CD14-positive monocyte (primary cell): ENCODE measurements around the gene MRPL34. TPM values are rescaled to one million over a fixed set of nuclear protein-coding genes. Genes with fewer than 3 reads are reported as not detected.

ENCODE experiments used
- DNase-seq, 3 donors: peaks; one replicate each; pipeline ENCODE4 v3.0.0-alpha.2; 2011 to 2022
- H2AFZ ChIP-seq: 2 replicates; pipeline ENCODE4 v1.6.0; 2012; ENCODE audit warnings: mild to moderate bottlenecking, low read depth, low read length, inconsistent platforms; ENCODE audit not compliant: insufficient read depth, poor library complexity, severe bottlenecking
- H3K27ac ChIP-seq, 2 donors: 1 replicate in 1 of 2; 2 replicates in 1 of 2; pipeline ENCODE4 v1.5.1; 2012 to 2013; ENCODE audit warnings: low read length in 2 of 2, control low read depth in 1 of 2, inconsistent platforms in 1 of 2, low read depth in 1 of 2, mild to moderate bottlenecking in 1 of 2
- H3K27me3 ChIP-seq, 2 donors: one replicate each; pipeline versions ENCODE4 v1.6.0 to v1.6.1; 2011 to 2013; ENCODE audit warnings: low read length in 2 of 2; ENCODE audit not compliant: control insufficient read depth in 2 of 2, insufficient read depth in 2 of 2
- H3K36me3 ChIP-seq, 2 donors: replicated peaks in 1 of 2; 1 replicate in 1 of 2; 2 replicates in 1 of 2; pipeline versions ENCODE4 v1.5.1 to v1.6.1; 2012 to 2013; ENCODE audit warnings: low read length in 2 of 2, control low read depth in 1 of 2, inconsistent platforms in 1 of 2, mild to moderate bottlenecking in 1 of 2; ENCODE audit not compliant: insufficient read depth in 2 of 2, control insufficient read depth in 1 of 2
- H3K4me1 ChIP-seq, 2 donors: 1 replicate in 1 of 2; 2 replicates in 1 of 2; pipeline versions ENCODE4 v1.5.1 to v1.6.1; 2012 to 2013; ENCODE audit warnings: low read length in 2 of 2, control low read depth in 1 of 2, inconsistent platforms in 1 of 2, mild to moderate bottlenecking in 1 of 2, moderate library complexity in 1 of 2; ENCODE audit not compliant: insufficient read depth in 2 of 2, control insufficient read depth in 1 of 2
- H3K4me2 ChIP-seq: replicated peaks from 2 replicates; pipeline ENCODE3; 2012; ENCODE audit warnings: low read length, moderate library complexity, mild to moderate bottlenecking; ENCODE audit not compliant: poor library complexity, severe bottlenecking; ENCODE audit errors: extremely low read depth
- H3K4me3 ChIP-seq, 3 experiments: fragments of 200-600 bp in 1 of 3; sonication (generic) in 1 of 3; replicated peaks in 1 of 3; 1 replicate in 2 of 3; 2 replicates in 1 of 3; pipeline ENCODE4 v1.5.1; 2011 to 2013; ENCODE audit warnings: low read length in 3 of 3, mild to moderate bottlenecking in 3 of 3, control low read depth in 2 of 3, low read depth in 2 of 3, inconsistent platforms in 1 of 3, moderate library complexity in 1 of 3
- H3K79me2 ChIP-seq: 2 replicates; pipeline ENCODE4 v1.6.0; 2012; ENCODE audit warnings: mild to moderate bottlenecking, control low read depth, inconsistent platforms, low read length, moderate library complexity; ENCODE audit not compliant: insufficient read depth
- H3K9ac ChIP-seq: 2 replicates; pipeline ENCODE4 v1.6.0; 2017; ENCODE audit warnings: low read length, mild to moderate bottlenecking; ENCODE audit not compliant: insufficient read depth, poor library complexity, severe bottlenecking
- H3K9me3 ChIP-seq, 2 donors: replicated peaks in 1 of 2; 1 replicate in 1 of 2; 2 replicates in 1 of 2; pipeline versions ENCODE4 v1.5.1 to v1.6.1; 2012 to 2013; ENCODE audit warnings: low read length in 2 of 2, control low read depth in 1 of 2; ENCODE audit not compliant: control insufficient read depth in 1 of 2, insufficient read depth in 1 of 2
- H4K20me1 ChIP-seq: 2 replicates; pipeline ENCODE4 v1.6.0; 2012; ENCODE audit warnings: mild to moderate bottlenecking, low read length, control low read depth, moderate library complexity; ENCODE audit not compliant: insufficient read depth
- H3K27ac Mint-ChIP-seq, 7 donors: one replicate each; pipeline ENCODE4 v1.8.0; 2020; ENCODE audit warnings: mild to moderate bottlenecking in 7 of 7, mixed read lengths in 7 of 7, moderate library complexity in 6 of 7, inconsistent platforms in 2 of 7
- H3K27me3 Mint-ChIP-seq, 3 donors: one replicate each; pipeline ENCODE4 v1.8.0; 2021 to 2022; ENCODE audit warnings: low read depth in 3 of 3, mild to moderate bottlenecking in 3 of 3, mixed read lengths in 3 of 3, moderate library complexity in 3 of 3, inconsistent platforms in 1 of 3
- H3K36me3 Mint-ChIP-seq, 2 donors: one replicate each; pipeline ENCODE4 v1.8.0; 2020; ENCODE audit warnings: mixed read lengths in 2 of 2, inconsistent platforms in 1 of 2, mild to moderate bottlenecking in 1 of 2
- H3K4me1 Mint-ChIP-seq: one replicate; pipeline ENCODE4 v1.8.0; 2020; ENCODE audit warnings: mild to moderate bottlenecking, mixed read lengths
- H3K4me3 Mint-ChIP-seq, 2 donors: one replicate each; pipeline ENCODE4 v1.8.0; 2020; ENCODE audit warnings: mild to moderate bottlenecking in 2 of 2, mixed read lengths in 2 of 2, moderate library complexity in 1 of 2
- H3K9me3 Mint-ChIP-seq, 7 donors: one replicate each; pipeline ENCODE4 v1.8.0; 2020 to 2022; ENCODE audit warnings: mixed read lengths in 7 of 7, mild to moderate bottlenecking in 6 of 7, moderate library complexity in 6 of 7, inconsistent platforms in 2 of 7
- CTCF ChIP-seq: fragments of 200-600 bp; IDR thresholded peaks from one replicate; pipeline ENCODE4 v1.8.0; 2022; ENCODE audit warnings: antibody characterized with exemption, mild to moderate bottlenecking
- WGBS: methylation state at CpG from one replicate; pipeline ENCODE4 v1.1.5; 2013; ENCODE audit warnings: missing lambda C conversion rate; ENCODE audit not compliant: insufficient coverage; 5-methylcytosine and 5-hydroxymethylcytosine counted together
- intact Hi-C, 2 donors: fragments of 100-400 bp; cut with micrococcal nuclease; formaldehyde crosslinking; loops; one replicate each; pipeline versions ENCODE4 v1.15.0 to v1.15.1; 2023
- polyA plus RNA-seq, 3 donors: library from polyadenylated mRNA; depleted of rRNA in 1 of 3; unstranded in 2 of 3; stranded (reverse) in 1 of 3; fragments of 300-500 nt in 2 of 3; fragments of >200 nt in 1 of 3; fragmentation: Illumina TruSeq in 2 of 3; gene quantifications; 1 replicate in 2 of 3; 2 replicates in 1 of 3; pipeline ENCODE4 v1.2.3, GENCODE V29; 2012 to 2021

MRPL34 gene
- polyA plus RNA-seq, 3 donors, result 13.2 to 208 (median 155) TPM

DNA sequence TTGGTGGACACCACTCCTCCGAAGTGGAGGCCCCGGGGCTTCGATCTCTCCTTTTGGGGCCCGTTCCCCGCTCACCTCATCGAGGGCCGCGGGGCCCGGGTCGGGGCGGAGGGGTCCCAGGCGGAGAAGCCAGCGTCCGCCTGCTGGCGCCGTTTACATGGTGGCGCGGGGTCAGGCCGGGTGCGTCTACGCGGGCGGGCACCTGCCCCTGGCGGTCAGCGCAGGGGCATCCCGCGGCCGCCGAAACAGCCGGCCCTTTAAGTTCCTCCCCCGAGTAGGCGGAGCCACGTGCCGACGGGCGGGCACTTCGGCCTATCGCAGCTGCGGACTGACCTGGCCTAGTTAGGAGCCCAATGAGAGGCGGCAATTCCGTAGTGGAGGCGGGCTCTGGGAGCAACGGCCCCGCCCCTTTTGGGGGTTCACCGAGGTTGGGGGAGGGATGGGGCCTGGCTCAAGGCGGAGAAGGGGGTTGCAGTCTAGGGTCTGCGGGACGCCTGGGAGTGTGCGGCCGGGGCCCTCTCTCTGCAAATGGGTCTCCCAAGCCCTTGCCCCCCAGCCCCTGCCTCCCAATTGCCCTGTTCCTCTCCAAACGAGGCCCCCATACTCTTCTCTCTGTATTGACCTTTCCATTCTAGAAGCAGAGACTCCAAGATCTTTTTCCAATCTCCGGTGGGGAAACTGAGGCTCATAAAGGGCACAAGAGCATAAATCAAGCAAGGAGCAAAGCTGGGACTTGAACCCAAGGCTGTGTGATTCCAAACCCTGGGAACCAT is 2.3 kb upstream of the MRPL34 start, which contains the start of gene ABHD8:
ABHD8 (minus strand) TSS at position 259 of the 773 bp plus-strand sequence. CDS start 1,809 bp downstream, outside the sequence.
- Mint-ChIP-seq H3K36me3 (peaks cover 9 to 25% of the 10 kb centered on the region in 2 donors), H3K4me1 (peaks cover 33% of the 10 kb centered on the region), H3K4me3 (peak within 1 kb of the TSS; percentile 83 to 88), H3K9me3 (peaks cover 0 to 8% (median 5%) of the 10 kb centered on the region in 7 donors), H3K27ac (peak within 1 kb of the TSS; percentile 42 to 79 (median 74)), H3K27me3 (no peaks in the 10 kb centered on the region)
- peaks cover 2 to 4% of the 10 kb centered on the region in 2 donors for H3K9me3 ChIP-seq
- H3K9ac ChIP-seq, result peak within 1 kb of the TSS; percentile 65
- no peaks in the 10 kb centered on the region for H3K27me3 ChIP-seq
- 1% methylated on average over 49 of the region's 52 CpGs for WGBS
- H2AFZ ChIP-seq, result peak within 1 kb of the TSS; percentile 84
- intact Hi-C loops, result loop anchor here in 1 of 2 donors (5.0 kb wide), 1 partner anchor 34 kb away; the partner anchor contains the start of gene GTPBP3
- DNase-seq, result peak; percentile 94 to 97 (median 97)
- peak within 1 kb of the TSS; percentile 63 to 81 (median 80) for H3K4me3 ChIP-seq
- H3K4me2 ChIP-seq, result peak within 1 kb of the TSS; percentile 97
- H3K4me1 ChIP-seq, result peaks cover 42 to 46% of the 10 kb centered on the region in 2 donors
- peaks cover 2 to 8% of the 10 kb centered on the region in 2 donors for H3K36me3 ChIP-seq
- peak within 1 kb of the TSS; percentile 33 to 55 for H3K27ac ChIP-seq
- peaks cover 18% of the 10 kb centered on the region for H4K20me1 ChIP-seq
- TF ChIP-seq CTCF, result peak; percentile 74
- peaks cover 47% of the 10 kb centered on the region for H3K79me2 ChIP-seq

DNA sequence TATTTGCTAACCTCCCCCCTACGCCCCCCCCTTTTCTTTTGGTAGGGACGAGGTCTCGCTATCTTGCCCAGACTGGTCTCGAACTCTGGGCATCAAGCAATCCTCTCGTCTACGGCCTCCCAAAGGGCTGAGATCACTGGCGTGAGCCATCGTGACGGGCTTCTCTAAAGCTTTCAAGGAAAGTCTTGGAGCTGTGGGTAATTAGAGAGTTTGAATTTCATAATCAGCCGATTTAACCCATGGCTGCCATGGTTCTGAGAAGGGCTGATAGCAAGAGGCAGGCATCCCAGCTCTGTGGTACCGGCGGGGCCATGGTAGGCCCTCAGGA is 1.8 kb upstream of the MRPL34 start:
- WGBS, result 86% methylated on average over 11 of the region's 12 CpGs
- Histone ChIP-seq H3K4me3 (peak overlapping the region in 1 of 3 experiments; percentile 81), H3K9ac (no peak overlapping the region)

More for the DNA sequence above, 1.8 kb upstream of the MRPL34 start:
- H3K27ac ChIP-seq, result no peak overlapping the region
- Mint-ChIP-seq H3K36me3 (peaks cover 6 to 19% of the 10 kb centered on the region in 2 donors), H3K4me3 (peak overlapping the region in 1 of 2 donors; percentile 50), H3K4me1 (peaks cover 33% of the 10 kb centered on the region), H3K27me3 (peaks cover 0 to 3% (median 0%) of the 10 kb centered on the region in 3 donors), H3K9me3 (peaks cover 0 to 3% (median 0%) of the 10 kb centered on the region in 7 donors), H3K27ac (peak overlapping the region in 2 of 7 donors; percentile 77 to 79)
- no peak for DNase-seq
- peaks cover 18% of the 10 kb centered on the region for H4K20me1 ChIP-seq
- no peak for TF ChIP-seq CTCF
- peaks cover 42 to 48% of the 10 kb centered on the region in 2 donors for H3K4me1 ChIP-seq
- no peak overlapping the region for H2AFZ ChIP-seq
- no peaks in the 10 kb centered on the region for H3K27me3 ChIP-seq
- H3K4me2 ChIP-seq, result peak overlapping the region; percentile 97
- peaks cover 41% of the 10 kb centered on the region for H3K79me2 ChIP-seq
- intact Hi-C loops, result loop anchor here in 1 of 2 donors (2.0 to 5.0 kb wide), 2 partner anchors 33 to 37 kb away; partner anchors contain the start of genes BABAM1 and GTPBP3
- no peaks in the 10 kb centered on the region for H3K9me3 ChIP-seq
- H3K36me3 ChIP-seq, result peaks cover 2% of the 10 kb centered on the region in 2 donors
